ENCODE results near the gene USP28.

DNA sequence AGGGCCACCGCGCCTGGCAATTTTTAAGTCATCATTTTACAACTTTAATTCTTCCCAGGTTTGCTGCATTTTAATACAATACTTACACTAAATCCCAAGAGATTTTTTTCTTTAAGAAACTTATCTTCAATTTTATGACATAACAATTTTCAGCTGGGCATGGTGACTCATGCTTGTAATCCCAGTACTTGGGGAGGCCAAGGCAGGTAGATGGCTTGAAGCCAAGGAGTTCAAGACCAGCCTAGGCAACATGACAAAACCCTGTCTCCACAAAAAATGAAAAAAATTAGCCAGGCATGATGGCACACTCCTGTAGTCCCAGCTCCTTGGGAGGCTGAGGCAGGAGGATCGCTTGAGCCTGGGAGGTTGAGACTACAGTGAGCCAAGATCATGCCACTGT lies 56.9 kb downstream of the USP28 start:
- TF ChIP-seq CTCF (IDR thresholded peaks at IDR 0.05) = no peak
- no peak for TF ChIP-seq POLR2A (IDR thresholded peaks at IDR 0.05)
- TF ChIP-seq POLR2AphosphoS5 (IDR thresholded peaks at IDR 0.05) = no peak
